ENCODE results near the gene TDRD12. TPM values are rescaled to one million over a fixed set of nuclear protein-coding genes. Genes with fewer than 3 reads are reported as not detected.
"Not testable (repeated sequence)": the region's sequence is repeated elsewhere in the genome, so short reads cannot be mapped to it uniquely, and the experiment has no call there.

Gene TDRD12
- total RNA-seq, 2 experiments from 2014 or later: 0.14 to 0.22 TPM

DNA sequence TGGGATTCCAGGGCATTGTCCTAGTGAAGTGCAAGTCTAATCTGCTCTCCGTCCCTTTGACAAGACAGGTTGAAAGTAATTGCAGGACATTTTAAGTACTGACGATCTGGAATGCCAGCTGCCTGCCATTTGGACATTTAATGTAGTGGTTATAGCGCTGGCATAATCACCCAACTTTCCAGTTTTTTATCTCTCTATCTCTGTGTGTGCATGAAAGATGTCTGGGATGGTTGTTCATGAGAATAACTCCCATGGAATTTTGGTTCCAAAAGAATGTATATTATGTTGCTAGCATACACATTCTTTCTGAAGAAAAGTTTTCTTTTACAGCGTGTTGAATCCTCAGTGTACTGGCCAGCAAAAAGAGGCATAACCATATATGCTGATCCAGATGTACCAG, 53.6 kb downstream of the TDRD12 start:
- H3K36me3 Mint-ChIP-seq (ENCODE audit: low read depth): no peaks in the 10 kb centered on the region
- CTCF ChIA-PET: no interaction called here

DNA sequence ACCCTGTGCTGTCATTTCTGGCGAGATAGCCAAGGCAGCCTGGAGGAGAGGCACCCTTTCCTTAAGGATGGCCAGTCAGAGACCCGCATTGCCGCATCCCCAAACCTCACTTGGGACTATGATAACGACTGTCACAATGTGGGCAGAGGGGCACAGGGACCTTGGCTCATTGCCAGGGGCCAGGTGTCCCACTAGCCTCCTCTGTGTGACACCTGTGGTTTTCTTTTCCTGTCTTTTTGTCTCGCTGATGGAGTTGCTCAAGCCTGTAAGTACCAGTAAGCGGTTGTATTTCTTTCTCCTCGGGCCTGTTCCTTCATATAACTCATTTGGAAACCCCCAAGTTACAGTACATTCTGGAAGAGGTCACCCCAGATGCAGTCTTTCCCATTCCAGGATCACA, 59.5 kb downstream of the TDRD12 start:
- peaks cover 11% of the 10 kb centered on the region for H3K4me1 Mint-ChIP-seq (ENCODE audit: low read depth)
- no peak for ATAC-seq (ENCODE audit: poor library complexity)
- H3K9me3 Mint-ChIP-seq: peaks cover 10% of the 10 kb centered on the region
- POLR2A ChIA-PET: no interaction called here
- Histone ChIP-seq H3K36me3 (ENCODE audit: insufficient read depth, low read length) (no peaks in the 10 kb centered on the region), H3K27ac (ENCODE audit: low read depth in 1 of 2, low read length in 2 of 2) (no peak overlapping the region), H3K4me1 (ENCODE audit: insufficient read depth, low read length) (no peaks in the 10 kb centered on the region), H3K27me3 (ENCODE audit: control insufficient read depth in 1 of 2, insufficient read depth in 2 of 2, low read length in 2 of 2) (no peaks in the 10 kb centered on the region), H3K9me3 (ENCODE audit: control insufficient read depth in 1 of 2, insufficient read depth in 1 of 2, low read length in 2 of 2) (peaks cover 6 to 9% of the 10 kb centered on the region in 2 experiments), H3K4me3 (ENCODE audit: low read length) (no peak overlapping the region)
- TF ChIP-seq, protein P1, sequence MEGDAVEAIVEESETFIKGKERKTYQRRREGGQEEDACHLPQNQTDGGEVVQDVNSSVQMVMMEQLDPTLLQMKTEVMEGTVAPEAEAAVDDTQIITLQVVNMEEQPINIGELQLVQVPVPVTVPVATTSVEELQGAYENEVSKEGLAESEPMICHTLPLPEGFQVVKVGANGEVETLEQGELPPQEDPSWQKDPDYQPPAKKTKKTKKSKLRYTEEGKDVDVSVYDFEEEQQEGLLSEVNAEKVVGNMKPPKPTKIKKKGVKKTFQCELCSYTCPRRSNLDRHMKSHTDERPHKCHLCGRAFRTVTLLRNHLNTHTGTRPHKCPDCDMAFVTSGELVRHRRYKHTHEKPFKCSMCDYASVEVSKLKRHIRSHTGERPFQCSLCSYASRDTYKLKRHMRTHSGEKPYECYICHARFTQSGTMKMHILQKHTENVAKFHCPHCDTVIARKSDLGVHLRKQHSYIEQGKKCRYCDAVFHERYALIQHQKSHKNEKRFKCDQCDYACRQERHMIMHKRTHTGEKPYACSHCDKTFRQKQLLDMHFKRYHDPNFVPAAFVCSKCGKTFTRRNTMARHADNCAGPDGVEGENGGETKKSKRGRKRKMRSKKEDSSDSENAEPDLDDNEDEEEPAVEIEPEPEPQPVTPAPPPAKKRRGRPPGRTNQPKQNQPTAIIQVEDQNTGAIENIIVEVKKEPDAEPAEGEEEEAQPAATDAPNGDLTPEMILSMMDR (IDR thresholded peaks at IDR 0.05): no peak
- H3K4me3 Mint-ChIP-seq: no peak overlapping the region
- intact Hi-C loops (cut with DNase I, micrococcal nuclease): no loop called here
- H3K36me3 Mint-ChIP-seq (ENCODE audit: low read depth): no peaks in the 10 kb centered on the region
- peaks cover 6% of the 10 kb centered on the region for H3K27me3 Mint-ChIP-seq
- no peak for DNase-seq
- CTCF ChIA-PET: no interaction called here
- H3K27ac Mint-ChIP-seq: no peak overlapping the region

More for the DNA sequence above, 53.6 kb downstream of the TDRD12 start:
- ATAC-seq (ENCODE audit: poor library complexity): no peak
- Mint-ChIP-seq H3K4me3 (no peak overlapping the region), H3K27ac (no peak overlapping the region), H3K9me3 (no peaks in the 10 kb centered on the region), H3K27me3 (peaks cover 5% of the 10 kb centered on the region), H3K4me1 (ENCODE audit: low read depth) (no peaks in the 10 kb centered on the region)
- DNase-seq: no peak
- Histone ChIP-seq H3K27ac (ENCODE audit: low read depth in 1 of 2, low read length in 2 of 2) (no peak overlapping the region), H3K9me3 (ENCODE audit: control insufficient read depth in 1 of 2, insufficient read depth in 1 of 2, low read length in 2 of 2) (no peaks in the 10 kb centered on the region), H3K36me3 (ENCODE audit: insufficient read depth, low read length) (no peaks in the 10 kb centered on the region), H3K27me3 (ENCODE audit: control insufficient read depth in 1 of 2, insufficient read depth in 2 of 2, low read length in 2 of 2) (no peaks in the 10 kb centered on the region), H3K4me1 (ENCODE audit: insufficient read depth, low read length) (no peaks in the 10 kb centered on the region), H3K4me3 (ENCODE audit: low read length) (no peak overlapping the region)
- POLR2A ChIA-PET: interaction anchor here (1.2 kb wide), 1 partner anchor 23 kb away, joined by 4 read pairs; no protein-coding TSS in a partner anchor
- intact Hi-C loops (cut with DNase I, micrococcal nuclease): loop anchor here in 1 of 2 experiments (5.0 kb wide), 1 partner anchor 49 kb away; no protein-coding TSS in a partner anchor
- TF ChIP-seq, protein P1 (IDR thresholded peaks at IDR 0.05): no peak

DNA sequence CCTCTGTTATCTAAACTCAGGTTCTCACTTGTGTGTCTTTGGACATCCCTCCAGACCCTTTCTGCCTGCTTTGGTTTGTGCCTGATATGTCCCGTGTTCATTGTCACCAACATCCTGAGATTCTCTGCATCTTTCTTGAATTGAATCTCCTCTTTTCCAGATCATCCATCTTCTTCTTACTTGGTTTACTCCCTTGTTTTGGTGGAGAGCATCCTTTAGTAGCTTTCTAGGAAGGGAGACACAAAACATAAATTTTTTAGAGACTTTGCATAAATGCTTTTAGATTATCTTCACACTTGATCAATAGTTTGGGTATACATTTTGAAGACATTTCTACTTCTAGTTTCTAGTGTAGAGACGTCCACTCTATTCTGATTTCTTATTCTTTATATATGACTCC, 61.7 kb downstream of the TDRD12 start:
- H3K36me3 ChIP-seq (ENCODE audit: insufficient read depth, low read length): no peaks in the 10 kb centered on the region
- ATAC-seq (ENCODE audit: poor library complexity): no peak
- H3K27me3 ChIP-seq (ENCODE audit: control insufficient read depth in 1 of 2, insufficient read depth in 2 of 2, low read length in 2 of 2): no peaks in the 10 kb centered on the region
- H3K27me3 Mint-ChIP-seq: peaks cover 6% of the 10 kb centered on the region
- no peaks in the 10 kb centered on the region for H3K36me3 Mint-ChIP-seq (ENCODE audit: low read depth)
- intact Hi-C loops (cut with DNase I, micrococcal nuclease): no loop called here
- H3K9me3 Mint-ChIP-seq: peaks cover 10% of the 10 kb centered on the region
- ChIA-PET CTCF (no interaction called here), POLR2A (no interaction called here)
- H3K27ac Mint-ChIP-seq: no peak overlapping the region
- no peak overlapping the region for H3K4me3 ChIP-seq (ENCODE audit: low read length)
- no peak overlapping the region for H3K4me3 Mint-ChIP-seq
- no peak overlapping the region for H3K27ac ChIP-seq (ENCODE audit: low read depth in 1 of 2, low read length in 2 of 2)
- no peaks in the 10 kb centered on the region for H3K4me1 ChIP-seq (ENCODE audit: insufficient read depth, low read length)
- DNase-seq: no peak
- peaks cover 11% of the 10 kb centered on the region for H3K4me1 Mint-ChIP-seq (ENCODE audit: low read depth)
- TF ChIP-seq, protein P1 (IDR thresholded peaks at IDR 0.05): no peak
- peaks cover 6 to 9% of the 10 kb centered on the region in 2 experiments for H3K9me3 ChIP-seq (ENCODE audit: control insufficient read depth in 1 of 2, insufficient read depth in 1 of 2, low read length in 2 of 2)

DNA sequence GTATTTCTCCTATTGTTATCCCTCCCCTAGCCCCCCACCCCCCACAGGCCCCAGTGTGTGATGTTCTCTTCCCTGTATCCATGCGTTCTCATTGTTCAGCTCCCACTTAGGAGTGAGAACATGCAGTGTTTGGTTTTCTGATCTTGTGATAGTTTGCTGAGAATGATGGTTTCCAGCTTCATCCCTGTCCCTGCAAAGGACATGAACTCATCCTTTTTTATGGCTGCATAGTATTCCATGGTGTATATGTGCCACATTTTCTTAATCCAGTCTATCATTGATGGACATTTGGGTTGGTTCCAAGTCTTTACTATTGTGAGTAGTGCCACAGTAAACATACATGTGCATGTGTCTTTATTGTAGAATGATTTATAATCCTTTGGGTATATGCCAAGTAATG, 62.5 kb downstream of the TDRD12 start:
- H3K4me1 ChIP-seq (ENCODE audit: insufficient read depth, low read length); ATAC-seq (ENCODE audit: poor library complexity); intact Hi-C loops (cut with DNase I, micrococcal nuclease); H3K27ac ChIP-seq (ENCODE audit: low read depth in 1 of 2, low read length in 2 of 2); POLR2A ChIA-PET; CTCF ChIA-PET; DNase-seq; H3K36me3 ChIP-seq (ENCODE audit: insufficient read depth, low read length); H3K27me3 Mint-ChIP-seq; H3K4me3 Mint-ChIP-seq; H3K36me3 Mint-ChIP-seq (ENCODE audit: low read depth); H3K4me3 ChIP-seq (ENCODE audit: low read length); H3K27ac Mint-ChIP-seq; H3K27me3 ChIP-seq (ENCODE audit: control insufficient read depth in 1 of 2, insufficient read depth in 2 of 2, low read length in 2 of 2); H3K9me3 ChIP-seq (ENCODE audit: control insufficient read depth in 1 of 2, insufficient read depth in 1 of 2, low read length in 2 of 2): not testable (repeated sequence)
- peaks cover 10% of the 10 kb centered on the region for H3K9me3 Mint-ChIP-seq
- peaks cover 16% of the 10 kb centered on the region for H3K4me1 Mint-ChIP-seq (ENCODE audit: low read depth)

DNA sequence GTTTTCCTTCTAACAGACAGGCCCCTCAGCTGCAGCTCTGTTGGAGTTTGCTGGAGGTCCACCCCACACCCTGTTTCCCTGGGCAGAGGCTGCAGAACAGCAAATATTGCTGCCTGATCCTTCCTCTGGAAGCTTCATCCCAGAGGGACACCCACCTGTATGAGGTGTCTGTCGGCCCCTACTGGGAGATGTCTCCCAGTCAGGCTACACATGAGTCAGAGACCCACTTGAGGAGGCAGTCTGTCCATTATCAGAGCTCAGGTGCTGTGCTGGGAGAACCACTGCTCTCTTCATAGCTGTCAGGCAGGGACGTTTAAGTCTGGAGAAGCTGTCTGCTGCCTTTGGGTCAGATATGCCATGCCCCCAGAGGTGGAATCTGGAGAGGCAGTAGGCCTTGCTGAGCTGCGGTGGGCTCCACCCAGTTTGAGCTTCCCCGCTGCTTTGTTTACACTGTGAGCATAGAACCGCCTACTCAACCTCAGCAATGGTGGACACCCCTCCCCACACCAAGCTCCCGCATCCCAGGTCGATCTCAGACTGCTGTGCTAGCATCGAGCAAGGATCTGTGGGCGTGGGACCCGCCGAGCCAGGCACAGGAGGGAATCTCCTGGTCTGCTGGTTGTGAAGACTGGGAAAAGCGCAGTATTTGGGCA, 67.7 kb downstream of the TDRD12 start:
- POLR2A ChIA-PET: interaction anchor here (0.8 to 1.3 kb wide), 2 partner anchors 8 to 130 kb away, joined by 3 to 4 read pairs; no protein-coding TSS in a partner anchor
- H3K27ac Mint-ChIP-seq; H3K27ac ChIP-seq (ENCODE audit: low read depth in 1 of 2, low read length in 2 of 2); H3K27me3 Mint-ChIP-seq; intact Hi-C loops (cut with DNase I, micrococcal nuclease); H3K4me3 Mint-ChIP-seq; H3K4me1 ChIP-seq (ENCODE audit: insufficient read depth, low read length); H3K36me3 ChIP-seq (ENCODE audit: insufficient read depth, low read length); H3K27me3 ChIP-seq (ENCODE audit: control insufficient read depth in 1 of 2, insufficient read depth in 2 of 2, low read length in 2 of 2); H3K36me3 Mint-ChIP-seq (ENCODE audit: low read depth); H3K9me3 ChIP-seq (ENCODE audit: control insufficient read depth in 1 of 2, insufficient read depth in 1 of 2, low read length in 2 of 2); DNase-seq; H3K9me3 Mint-ChIP-seq; H3K4me3 ChIP-seq (ENCODE audit: low read length); ATAC-seq (ENCODE audit: poor library complexity); CTCF ChIA-PET: not testable (repeated sequence)
- peaks cover 23% of the 10 kb centered on the region for H3K4me1 Mint-ChIP-seq (ENCODE audit: low read depth)
